Measurements from ENCODE around the gene SPATA18.
"Not testable (repeated sequence)": the region's sequence is repeated elsewhere in the genome, so short reads cannot be mapped to it uniquely, and the experiment has no call there.

The SPATA18 gene

GRCh38 chr4:52110171-52110570 lies 59.1 kb downstream of the SPATA18 start:
- no peak for DNase-seq (ENCODE audit: low read depth)
- no peak overlapping the region for H3K4me3 ChIP-seq (ENCODE audit: low read depth, low read length)
- TF ChIP-seq, protein P1, sequence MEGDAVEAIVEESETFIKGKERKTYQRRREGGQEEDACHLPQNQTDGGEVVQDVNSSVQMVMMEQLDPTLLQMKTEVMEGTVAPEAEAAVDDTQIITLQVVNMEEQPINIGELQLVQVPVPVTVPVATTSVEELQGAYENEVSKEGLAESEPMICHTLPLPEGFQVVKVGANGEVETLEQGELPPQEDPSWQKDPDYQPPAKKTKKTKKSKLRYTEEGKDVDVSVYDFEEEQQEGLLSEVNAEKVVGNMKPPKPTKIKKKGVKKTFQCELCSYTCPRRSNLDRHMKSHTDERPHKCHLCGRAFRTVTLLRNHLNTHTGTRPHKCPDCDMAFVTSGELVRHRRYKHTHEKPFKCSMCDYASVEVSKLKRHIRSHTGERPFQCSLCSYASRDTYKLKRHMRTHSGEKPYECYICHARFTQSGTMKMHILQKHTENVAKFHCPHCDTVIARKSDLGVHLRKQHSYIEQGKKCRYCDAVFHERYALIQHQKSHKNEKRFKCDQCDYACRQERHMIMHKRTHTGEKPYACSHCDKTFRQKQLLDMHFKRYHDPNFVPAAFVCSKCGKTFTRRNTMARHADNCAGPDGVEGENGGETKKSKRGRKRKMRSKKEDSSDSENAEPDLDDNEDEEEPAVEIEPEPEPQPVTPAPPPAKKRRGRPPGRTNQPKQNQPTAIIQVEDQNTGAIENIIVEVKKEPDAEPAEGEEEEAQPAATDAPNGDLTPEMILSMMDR (IDR thresholded peaks at IDR 0.05; ENCODE audit: insufficient read depth, low read depth, low read length, missing control alignments), result no peak

GRCh38 chr4:52111995-52112394 lies 60.9 kb downstream of the SPATA18 start:
- DNase-seq (ENCODE audit: low read depth), result no peak
- H3K4me3 ChIP-seq (ENCODE audit: low read depth, low read length), result no peak overlapping the region
- TF ChIP-seq, protein P1 (IDR thresholded peaks at IDR 0.05; ENCODE audit: insufficient read depth, low read depth, low read length, missing control alignments), result no peak

DNA sequence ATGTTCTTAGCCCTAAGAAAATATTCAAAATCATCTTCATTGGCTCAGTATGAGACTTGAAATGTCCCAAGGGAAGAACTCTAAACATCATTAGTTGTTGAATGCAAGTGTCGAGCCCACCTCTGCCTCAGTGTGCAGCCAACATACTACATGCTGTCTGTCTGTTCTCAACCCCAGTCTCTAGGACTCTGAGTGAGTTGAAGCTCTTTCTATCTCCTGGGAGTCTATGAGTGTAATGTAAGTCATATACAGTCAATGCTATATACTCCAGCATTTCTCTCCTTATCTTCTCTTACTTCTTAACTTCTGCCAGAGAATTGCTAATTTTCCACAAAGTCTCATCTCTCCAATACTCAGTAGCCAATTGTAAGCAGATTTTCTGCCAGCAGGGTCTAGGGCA lies 61.3 kb downstream of the SPATA18 start:
- DNase-seq (ENCODE audit: low read depth), result no peak
- no peak overlapping the region for H3K4me3 ChIP-seq (ENCODE audit: low read depth, low read length)
- TF ChIP-seq, protein P1 (IDR thresholded peaks at IDR 0.05; ENCODE audit: insufficient read depth, low read depth, low read length, missing control alignments), result no peak

DNA sequence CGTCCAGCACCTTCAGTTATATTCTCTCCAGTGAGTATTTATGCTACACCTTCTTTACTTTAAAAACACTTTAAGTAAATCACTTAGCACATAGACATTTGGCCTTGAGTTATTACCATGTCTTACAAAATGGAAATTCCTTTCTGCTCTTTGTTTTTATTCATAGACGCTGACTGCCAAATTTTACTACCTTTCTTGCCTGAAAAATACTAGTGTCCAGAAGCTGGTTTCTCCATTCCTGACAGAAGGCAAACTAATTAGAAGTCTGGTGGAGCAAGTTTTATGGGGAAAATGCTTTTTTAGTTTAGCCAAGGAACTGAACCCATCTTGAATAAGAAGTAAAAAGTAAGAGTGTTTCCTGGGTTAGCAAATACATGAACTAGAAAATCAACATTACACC lies 65.5 kb downstream of the SPATA18 start:
- no peak for DNase-seq (ENCODE audit: low read depth)
- TF ChIP-seq, protein P1 (IDR thresholded peaks at IDR 0.05; ENCODE audit: insufficient read depth, low read depth, low read length, missing control alignments), result no peak
- no peak overlapping the region for H3K4me3 ChIP-seq (ENCODE audit: low read depth, low read length)

DNA sequence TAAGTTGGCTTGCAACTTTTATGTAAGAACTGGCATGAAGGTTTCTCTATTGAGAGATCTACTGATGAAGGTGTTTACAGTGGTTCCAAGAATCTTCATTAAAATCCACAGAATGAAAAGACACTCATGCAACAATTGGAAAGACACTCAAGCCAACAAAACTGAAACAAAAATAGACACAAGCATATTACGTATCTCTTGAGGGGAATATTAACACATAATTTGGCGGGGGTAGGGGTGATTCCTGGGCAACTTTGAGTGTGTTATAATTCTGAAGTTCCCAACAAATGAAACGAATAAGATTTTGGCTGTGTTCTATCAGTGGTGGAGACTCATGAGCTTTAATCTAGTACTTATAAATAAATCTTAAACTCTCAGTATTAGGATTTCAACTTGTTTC lies 75.1 kb downstream of the SPATA18 start:
- H3K4me3 ChIP-seq (ENCODE audit: low read depth, low read length), result no peak overlapping the region
- DNase-seq (ENCODE audit: low read depth), result no peak
- TF ChIP-seq, protein P1 (IDR thresholded peaks at IDR 0.05; ENCODE audit: insufficient read depth, low read depth, low read length, missing control alignments), result no peak

DNA sequence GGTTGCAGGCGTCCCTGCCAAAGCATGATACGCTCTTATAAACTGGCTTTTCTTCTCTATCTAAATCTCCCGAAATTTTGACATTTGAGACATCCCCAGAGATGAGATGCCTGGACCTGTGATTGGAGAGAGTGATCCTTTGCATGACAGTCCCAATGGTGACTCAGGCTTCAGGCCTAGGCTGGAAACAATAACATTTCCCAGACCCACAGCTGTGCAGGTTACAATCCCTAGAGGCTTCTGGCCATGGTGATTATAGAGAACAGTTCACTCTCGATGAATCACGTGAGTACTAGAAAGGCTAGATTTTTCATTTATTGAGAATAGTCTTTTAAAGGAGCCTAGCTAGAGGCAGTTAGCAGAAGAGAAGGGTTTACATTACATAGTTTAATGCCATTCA lies 75.9 kb downstream of the SPATA18 start:
- TF ChIP-seq, protein P1 (IDR thresholded peaks at IDR 0.05; ENCODE audit: insufficient read depth, low read depth, low read length, missing control alignments), result no peak
- DNase-seq (ENCODE audit: low read depth), result no peak
- no peak overlapping the region for H3K4me3 ChIP-seq (ENCODE audit: low read depth, low read length)

GRCh38 chr4:52135171-52135570 lies 84.1 kb downstream of the SPATA18 start:
- no peak for DNase-seq (ENCODE audit: low read depth)
- H3K4me3 ChIP-seq (ENCODE audit: low read depth, low read length), result no peak overlapping the region
- TF ChIP-seq, protein P1 (IDR thresholded peaks at IDR 0.05; ENCODE audit: insufficient read depth, low read depth, low read length, missing control alignments), result no peak

DNA sequence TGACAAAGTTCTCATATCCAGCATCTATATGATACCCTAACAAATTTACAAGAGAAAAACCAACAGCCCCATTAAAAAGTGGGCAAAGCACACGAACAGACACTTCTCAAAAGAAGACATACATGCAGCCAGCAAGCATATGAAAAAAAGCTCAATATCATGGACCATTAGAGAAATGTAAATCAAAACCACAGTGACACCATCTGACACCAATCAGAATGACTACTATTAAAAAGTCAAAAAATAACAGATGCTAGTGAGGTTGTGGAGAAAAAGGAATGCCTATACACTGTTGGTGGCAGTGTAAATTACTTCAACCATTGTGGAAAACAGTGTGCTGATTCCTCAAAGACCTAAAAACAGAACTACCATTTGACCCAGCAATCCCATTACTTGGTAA lies 86.0 kb downstream of the SPATA18 start:
- H3K4me3 ChIP-seq (ENCODE audit: low read depth, low read length); DNase-seq (ENCODE audit: low read depth): not testable (repeated sequence)

Measured in GM12865 (cell line).